OCI-LY3 (cell line): ENCODE data around the gene LRRC4C.

ENCODE experiments used
- CTCF ChIP-seq: fragments of 200-600, 300-600 bp; sonication (generic); IDR thresholded peaks from 2 replicates; pipeline ENCODE4 v1.5.1; 2014; ENCODE audit warnings: antibody characterized with exemption, low read length, low read depth
- EZH2phosphoT487 ChIP-seq: fragments of 200-600 bp; shearing (Covaris generic); IDR thresholded peaks from 2 replicates; pipeline ENCODE4 v1.6.1; 2018; ENCODE audit warnings: antibody characterized with exemption, mixed run types, low read depth

GRCh38 chr11:40445391-40445790 lies 1014.1 kb downstream of the LRRC4C start:
- TF ChIP-seq CTCF (no peak), EZH2phosphoT487 (no peak)
